Measurements from ENCODE around the gene RNF175.
A peak's percentile ranks its signal among the peaks of the same experiment; 100 is the strongest.

The RNF175 gene

GRCh38 chr4:153785910-153786721 is 26.3 kb upstream of the RNF175 start:
- DNase-seq (ENCODE audit: low read depth, low spot score), result no peak

- no peak for DNase-seq (ENCODE audit: low read depth, low spot score)
These were observed 24.4 kb upstream of the RNF175 start for GRCh38 chr4:153784166-153784699.

GRCh38 chr4:153782581-153782980 is 22.8 kb upstream of the RNF175 start:
- no peak for DNase-seq (ENCODE audit: low read depth, low spot score)

- DNase-seq (ENCODE audit: low read depth, low spot score), result peak; percentile 57
These were observed 22.0 kb upstream of the RNF175 start for GRCh38 chr4:153781717-153782416.

GRCh38 chr4:153781280-153781679 is 21.5 kb upstream of the RNF175 start:
- no peak for DNase-seq (ENCODE audit: low read depth, low spot score)

GRCh38 chr4:153780876-153781275 is 21.1 kb upstream of the RNF175 start:
- no peak for DNase-seq (ENCODE audit: low read depth, low spot score)

- no peak for DNase-seq (ENCODE audit: low read depth, low spot score)
These were observed 20.4 kb upstream of the RNF175 start for GRCh38 chr4:153780221-153780620.

- DNase-seq (ENCODE audit: low read depth, low spot score), result no peak
These were observed 18.6 kb upstream of the RNF175 start for GRCh38 chr4:153778383-153778782.

- no peak for DNase-seq (ENCODE audit: low read depth, low spot score)
These were observed 17.6 kb upstream of the RNF175 start for GRCh38 chr4:153777421-153777820.

- no peak for DNase-seq (ENCODE audit: low read depth, low spot score)
These were observed 16.8 kb upstream of the RNF175 start for GRCh38 chr4:153776601-153777000.

- DNase-seq (ENCODE audit: low read depth, low spot score), result no peak
These were observed 13.4 kb upstream of the RNF175 start for GRCh38 chr4:153773236-153773690.

GRCh38 chr4:153771046-153771445 is 11.2 kb upstream of the RNF175 start:
- DNase-seq (ENCODE audit: low read depth, low spot score), result no peak

- DNase-seq (ENCODE audit: low read depth, low spot score), result no peak
These were observed 6.9 kb upstream of the RNF175 start for GRCh38 chr4:153766758-153767157.

GRCh38 chr4:153765894-153766293 is 6.1 kb upstream of the RNF175 start:
- no peak for DNase-seq (ENCODE audit: low read depth, low spot score)

GRCh38 chr4:153764601-153765368 is 5.0 kb upstream of the RNF175 start:
- DNase-seq (ENCODE audit: low read depth, low spot score), result no peak

GRCh38 chr4:153763404-153763803 is 3.6 kb upstream of the RNF175 start:
- DNase-seq (ENCODE audit: low read depth, low spot score), result no peak

GRCh38 chr4:153758688-153759406 is 977 bp downstream of the RNF175 start:
- no peak for DNase-seq (ENCODE audit: low read depth, low spot score)

- no peak for DNase-seq (ENCODE audit: low read depth, low spot score)
These were observed 1.7 kb downstream of the RNF175 start for GRCh38 chr4:153758136-153758535.

- no peak for DNase-seq (ENCODE audit: low read depth, low spot score)
These were observed 2.4 kb downstream of the RNF175 start for GRCh38 chr4:153757407-153757806.

- DNase-seq (ENCODE audit: low read depth, low spot score), result no peak
These were observed 4.6 kb downstream of the RNF175 start for GRCh38 chr4:153755186-153755585.

GRCh38 chr4:153750197-153750817 is 9.5 kb downstream of the RNF175 start:
- DNase-seq (ENCODE audit: low read depth, low spot score), result peak; percentile 51

Measured in brain pericyte (primary cell).